Astrocyte of the cerebellum (primary cell): ENCODE measurements around the gene OTULIN.
A peak's percentile ranks its signal among the peaks of the same experiment; 100 is the strongest.

Experiments used
- DNase-seq: peaks from one replicate; pipeline ENCODE4 v3.0.0-alpha.2; 2011; ENCODE audit warnings: low read depth
- H3K4me3 ChIP-seq: 2 replicates; pipeline ENCODE4 v1.5.1; 2011; ENCODE audit warnings: mild to moderate bottlenecking, low read depth, low read length, moderate library complexity
- in situ Hi-C: cut with HindIII; loops from 2 replicates; pipeline ENCODE4 v1.10.0; 2017; ENCODE audit warnings: low sequenced_read_pairs
- TF ChIP-seq, protein P1 (sequence below): IDR thresholded peaks from 2 replicates; pipeline ENCODE4 v1.5.1; 2012; ENCODE audit warnings: low read length, low read depth, moderate library complexity, mild to moderate bottlenecking; ENCODE audit errors: missing control alignments

The OTULIN gene

DNA sequence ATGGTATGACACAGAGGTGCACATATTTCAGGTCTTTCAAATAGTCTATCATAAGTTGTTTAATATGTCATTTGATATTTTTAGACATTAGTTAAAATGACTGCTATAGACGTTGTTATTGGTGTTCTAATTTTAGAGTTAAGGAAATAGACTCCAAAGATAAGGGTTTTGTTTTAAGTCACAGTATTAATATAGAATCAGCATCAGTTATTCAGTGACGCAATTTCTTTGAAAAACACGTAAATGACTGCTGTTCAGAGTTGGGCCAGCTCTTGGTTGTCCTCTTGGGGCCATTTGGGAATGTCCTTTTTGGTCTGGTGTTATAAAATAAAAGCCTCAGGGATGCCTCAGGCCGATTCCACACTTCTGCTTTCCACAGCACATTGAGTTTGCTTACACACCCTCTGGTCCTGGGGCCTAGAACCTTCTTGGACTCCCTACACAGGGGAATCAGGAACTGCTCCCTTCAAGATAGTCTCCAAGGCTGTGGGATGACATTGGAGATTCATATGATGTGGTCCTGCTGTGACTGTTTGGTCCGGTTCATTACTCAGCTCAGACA, 14.3 kb downstream of the OTULIN start:
- no peak overlapping the region for H3K4me3 ChIP-seq
- TF ChIP-seq, protein P1, sequence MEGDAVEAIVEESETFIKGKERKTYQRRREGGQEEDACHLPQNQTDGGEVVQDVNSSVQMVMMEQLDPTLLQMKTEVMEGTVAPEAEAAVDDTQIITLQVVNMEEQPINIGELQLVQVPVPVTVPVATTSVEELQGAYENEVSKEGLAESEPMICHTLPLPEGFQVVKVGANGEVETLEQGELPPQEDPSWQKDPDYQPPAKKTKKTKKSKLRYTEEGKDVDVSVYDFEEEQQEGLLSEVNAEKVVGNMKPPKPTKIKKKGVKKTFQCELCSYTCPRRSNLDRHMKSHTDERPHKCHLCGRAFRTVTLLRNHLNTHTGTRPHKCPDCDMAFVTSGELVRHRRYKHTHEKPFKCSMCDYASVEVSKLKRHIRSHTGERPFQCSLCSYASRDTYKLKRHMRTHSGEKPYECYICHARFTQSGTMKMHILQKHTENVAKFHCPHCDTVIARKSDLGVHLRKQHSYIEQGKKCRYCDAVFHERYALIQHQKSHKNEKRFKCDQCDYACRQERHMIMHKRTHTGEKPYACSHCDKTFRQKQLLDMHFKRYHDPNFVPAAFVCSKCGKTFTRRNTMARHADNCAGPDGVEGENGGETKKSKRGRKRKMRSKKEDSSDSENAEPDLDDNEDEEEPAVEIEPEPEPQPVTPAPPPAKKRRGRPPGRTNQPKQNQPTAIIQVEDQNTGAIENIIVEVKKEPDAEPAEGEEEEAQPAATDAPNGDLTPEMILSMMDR: no peak
- DNase-seq: no peak
- in situ Hi-C loops: no loop called here

DNA sequence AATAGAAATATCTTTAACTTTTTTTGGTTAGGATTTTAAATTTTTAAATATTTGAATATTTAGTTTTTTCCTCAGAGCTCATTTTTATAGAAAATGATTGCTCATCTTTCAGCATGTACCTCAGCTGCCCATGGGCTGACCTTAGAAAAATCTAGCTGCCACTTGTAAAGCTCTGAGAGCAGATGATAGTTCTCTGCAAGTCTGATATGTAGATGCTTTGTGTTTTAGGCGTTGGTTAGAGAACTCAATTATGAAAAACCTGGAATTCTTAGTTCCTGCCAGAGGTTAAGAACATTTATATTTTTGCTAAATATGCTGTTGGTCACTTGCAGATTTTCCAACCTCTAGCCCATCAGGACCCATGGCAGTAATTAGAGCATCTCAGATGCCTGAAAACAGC, 15.1 kb downstream of the OTULIN start:
- TF ChIP-seq, protein P1: no peak

DNA sequence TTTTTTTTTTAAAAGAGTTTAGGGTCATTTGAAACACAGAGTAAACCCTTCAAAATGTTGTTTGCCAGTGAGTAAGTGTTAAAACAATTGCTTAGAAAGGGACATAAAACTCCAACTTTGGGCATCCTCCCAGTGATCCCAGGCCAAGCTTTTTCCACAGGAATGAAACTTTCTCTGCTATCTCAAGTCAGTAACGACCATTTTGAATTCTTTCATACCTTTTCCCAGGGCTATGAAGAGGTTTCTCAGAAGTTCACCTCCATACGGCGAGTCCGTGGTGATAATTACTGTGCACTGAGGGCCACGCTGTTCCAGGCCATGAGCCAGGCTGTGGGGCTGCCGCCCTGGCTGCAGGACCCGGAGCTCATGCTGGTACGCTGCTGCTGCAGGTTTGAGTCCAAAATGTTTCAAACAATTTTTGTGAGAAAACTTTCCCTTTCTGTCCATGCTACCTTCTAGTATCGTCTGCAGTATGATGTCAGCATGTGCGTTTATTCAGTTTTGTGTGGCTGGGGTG, 16.8 kb downstream of the OTULIN start:
- no peak for DNase-seq
- no peak overlapping the region for H3K4me3 ChIP-seq
- in situ Hi-C loops: no loop called here
- TF ChIP-seq, protein P1: no peak

More for the DNA sequence above, 15.1 kb downstream of the OTULIN start:
- in situ Hi-C loops: no loop called here
- DNase-seq: no peak
- no peak overlapping the region for H3K4me3 ChIP-seq

DNA sequence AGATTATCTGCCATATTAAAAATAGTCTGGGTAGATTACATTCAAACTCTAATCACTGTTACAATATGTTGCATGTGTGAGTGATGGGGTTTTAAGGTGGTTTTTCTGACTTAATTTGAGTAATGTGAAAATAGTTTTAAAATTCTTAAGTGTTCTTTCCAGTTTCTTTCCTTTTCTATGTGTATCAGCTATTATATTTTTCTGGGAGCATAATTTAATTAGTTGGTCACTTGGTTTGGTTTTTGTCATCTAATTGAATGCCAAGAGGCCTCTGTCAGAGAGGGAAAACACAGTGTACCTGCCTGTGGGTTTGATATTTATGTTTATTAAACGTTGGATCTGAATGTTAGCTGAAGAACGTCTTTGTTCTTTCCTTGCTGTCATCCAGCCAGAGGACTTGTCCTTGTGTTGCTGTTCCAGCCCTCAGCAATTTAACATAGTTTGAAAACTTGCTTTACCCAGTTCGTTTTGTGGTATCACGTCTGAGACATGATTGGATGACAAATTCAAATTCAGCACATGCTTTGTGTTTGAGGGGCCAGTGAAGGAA, 19.5 kb downstream of the OTULIN start:
- in situ Hi-C loops: no loop called here

DNA sequence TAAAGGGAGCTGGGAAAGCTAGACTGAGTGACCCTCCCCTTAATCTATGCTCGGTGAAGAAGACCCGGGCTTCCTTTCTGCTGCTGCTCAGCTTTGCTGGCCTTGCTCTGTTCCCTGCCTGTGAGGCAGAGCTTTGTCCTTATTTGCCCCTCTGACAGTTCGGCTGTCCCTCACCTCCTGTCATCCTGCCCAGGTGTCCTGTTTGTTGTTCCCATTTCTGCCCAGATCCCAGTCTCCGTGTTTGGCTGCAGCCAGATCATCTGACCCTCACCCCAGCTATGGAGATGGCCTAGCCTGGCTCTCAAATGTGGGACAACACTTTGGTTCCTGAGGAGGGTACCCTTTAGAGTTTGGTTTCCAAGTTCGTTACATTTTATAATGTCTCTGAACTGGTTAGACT, 20.2 kb downstream of the OTULIN start:
- in situ Hi-C loops: no loop called here
- DNase-seq: no peak

More for the DNA sequence above, 19.5 kb downstream of the OTULIN start:
- H3K4me3 ChIP-seq: no peak overlapping the region
- no peak for DNase-seq
- TF ChIP-seq, protein P1: no peak

DNA sequence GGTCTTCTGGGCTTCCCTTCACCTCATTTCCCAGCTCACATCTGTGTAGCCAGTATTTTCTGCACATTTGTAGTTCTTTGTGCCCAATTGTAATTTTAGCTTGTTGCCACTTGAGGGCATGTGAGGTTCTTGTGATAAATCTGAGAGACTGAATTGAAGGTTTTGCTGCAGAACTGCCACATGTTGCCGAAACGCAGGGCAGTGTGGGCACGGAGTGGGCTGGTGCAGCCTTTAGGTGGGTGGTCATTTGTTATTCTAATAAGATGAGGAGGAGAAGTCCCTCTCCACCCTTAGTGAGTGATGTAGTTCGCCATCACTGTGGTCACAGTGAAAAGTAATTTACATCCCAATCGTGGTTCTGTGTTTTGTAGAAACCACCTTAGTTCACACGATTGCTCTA, 21.2 kb downstream of the OTULIN start:
- DNase-seq: no peak
- in situ Hi-C loops: no loop called here
- TF ChIP-seq, protein P1: peak; percentile 65
- H3K4me3 ChIP-seq: no peak overlapping the region

More for the DNA sequence above, 20.2 kb downstream of the OTULIN start:
- TF ChIP-seq, protein P1: no peak
- no peak overlapping the region for H3K4me3 ChIP-seq
